Thymus (tissue), 11 donors: ENCODE results near the gene KCNH5. TPM values are rescaled to one million over a fixed set of nuclear protein-coding genes. Genes with fewer than 3 reads are reported as not detected.

Experiments used
- DNase-seq, 9 donors: peaks; one replicate each; pipeline ENCODE4 v3.0.0-alpha.2; 2013; ENCODE audit warnings: low spot score in 9 of 9, low read depth in 6 of 9, missing footprints in 1 of 9
- H3K27ac ChIP-seq, 2 donors: one replicate each; pipeline ENCODE4 v1.5.1; 2013; ENCODE audit warnings: control low read depth in 1 of 2, low read depth in 1 of 2, low read length in 1 of 2, mild to moderate bottlenecking in 1 of 2, moderate library complexity in 1 of 2
- H3K27me3 ChIP-seq, 2 donors: one replicate each; pipeline ENCODE4 v1.5.1; 2013; ENCODE audit warnings: low read length in 1 of 2; ENCODE audit not compliant: control insufficient read depth in 2 of 2, insufficient read depth in 1 of 2
- H3K36me3 ChIP-seq, 2 donors: one replicate each; pipeline ENCODE4 v1.5.1; 2013; ENCODE audit warnings: low read length in 1 of 2, mild to moderate bottlenecking in 1 of 2, moderate library complexity in 1 of 2; ENCODE audit not compliant: control insufficient read depth in 2 of 2, insufficient read depth in 2 of 2
- H3K4me1 ChIP-seq, 2 donors: one replicate each; pipeline ENCODE4 v1.5.1; 2013; ENCODE audit warnings: low read length in 2 of 2; ENCODE audit not compliant: control insufficient read depth in 2 of 2, insufficient read depth in 2 of 2
- H3K4me3 ChIP-seq, 2 donors: one replicate each; pipeline ENCODE4 v1.5.1; 2013; ENCODE audit warnings: low read length in 2 of 2, control low read depth in 1 of 2, mild to moderate bottlenecking in 1 of 2
- H3K9me3 ChIP-seq, 2 donors: one replicate each; pipeline ENCODE4 v1.5.1; 2013; ENCODE audit warnings: low read length in 1 of 2, mild to moderate bottlenecking in 1 of 2; ENCODE audit not compliant: control insufficient read depth in 2 of 2, insufficient read depth in 1 of 2
- WGBS: extraction: QIAGEN DNeasy Blood & Tissue Kit; methylation state at CpG from one replicate; pipeline ENCODE4 v1.1.7; 2013; 5-methylcytosine and 5-hydroxymethylcytosine counted together
- polyA plus RNA-seq: library from polyadenylated mRNA; stranded (reverse); fragments of 200-250 nt; gene quantifications from one replicate; pipeline ENCODE4 v1.2.3, GENCODE V29; 2013
- total RNA-seq: library from RNA; stranded (reverse); fragments of 120-200 nt; gene quantifications from one replicate; pipeline ENCODE4 v1.2.4, GENCODE V29; 2013
- donor health status: healthy.

Gene KCNH5
- total and polyA plus RNA-seq, 2 donors = 0.11 to 0.38 TPM

GRCh38 chr14:62670526-62670925 lies 374.7 kb downstream of the KCNH5 start:
- no peaks in the 10 kb centered on the region for H3K36me3 ChIP-seq
- no peaks in the 10 kb centered on the region for H3K9me3 ChIP-seq
- H3K27ac ChIP-seq = no peak overlapping the region
- no peaks in the 10 kb centered on the region for H3K4me1 ChIP-seq
- no peak overlapping the region for H3K4me3 ChIP-seq
- DNase-seq = no peak
- 79% methylated on average over 2 of the region's 2 CpGs for WGBS
- H3K27me3 ChIP-seq = no peaks in the 10 kb centered on the region

GRCh38 chr14:62667421-62667914 lies 377.8 kb downstream of the KCNH5 start:
- H3K27me3 ChIP-seq = no peaks in the 10 kb centered on the region
- 82% methylated on average over 4 of the region's 4 CpGs for WGBS
- no peaks in the 10 kb centered on the region for H3K36me3 ChIP-seq
- H3K9me3 ChIP-seq = no peaks in the 10 kb centered on the region
- H3K4me1 ChIP-seq = no peaks in the 10 kb centered on the region
- H3K27ac ChIP-seq = no peak overlapping the region
- DNase-seq = no peak
- H3K4me3 ChIP-seq = no peak overlapping the region

GRCh38 chr14:62665286-62665685 lies 380.0 kb downstream of the KCNH5 start:
- DNase-seq = no peak
- Histone ChIP-seq H3K4me1 (no peaks in the 10 kb centered on the region), H3K9me3 (no peaks in the 10 kb centered on the region), H3K27me3 (no peaks in the 10 kb centered on the region), H3K27ac (peak overlapping the region in 1 of 2 donors; percentile 12), H3K36me3 (no peaks in the 10 kb centered on the region), H3K4me3 (no peak overlapping the region)
- 1% methylated on average over 3 of the region's 3 CpGs for WGBS

GRCh38 chr14:62663456-62663821 lies 381.8 kb downstream of the KCNH5 start:
- 93% methylated on average over 4 of the region's 4 CpGs for WGBS
- no peak for DNase-seq

GRCh38 chr14:62662811-62663455 lies 382.3 kb downstream of the KCNH5 start:
- no peak for DNase-seq
- H3K36me3 ChIP-seq = no peaks in the 10 kb centered on the region
- no peaks in the 10 kb centered on the region for H3K9me3 ChIP-seq
- H3K27me3 ChIP-seq = no peaks in the 10 kb centered on the region
- no peak overlapping the region for H3K4me3 ChIP-seq
- 30% methylated on average over 11 of the region's 11 CpGs for WGBS
- no peak overlapping the region for H3K27ac ChIP-seq
- H3K4me1 ChIP-seq = no peaks in the 10 kb centered on the region

More at GRCh38 chr14:62663456-62663821, 381.8 kb downstream of the KCNH5 start:
- no peaks in the 10 kb centered on the region for H3K27me3 ChIP-seq
- no peaks in the 10 kb centered on the region for H3K36me3 ChIP-seq
- H3K27ac ChIP-seq = no peak overlapping the region
- no peak overlapping the region for H3K4me3 ChIP-seq
- no peaks in the 10 kb centered on the region for H3K9me3 ChIP-seq
- H3K4me1 ChIP-seq = no peaks in the 10 kb centered on the region

GRCh38 chr14:62661818-62662217 lies 383.4 kb downstream of the KCNH5 start:
- Histone ChIP-seq H3K27me3 (no peaks in the 10 kb centered on the region), H3K27ac (no peak overlapping the region), H3K9me3 (no peaks in the 10 kb centered on the region), H3K36me3 (no peaks in the 10 kb centered on the region), H3K4me3 (no peak overlapping the region), H3K4me1 (no peaks in the 10 kb centered on the region)
- DNase-seq = no peak
- 94% methylated on average over 1 of the region's 1 CpG for WGBS

GRCh38 chr14:62658631-62659030 lies 386.6 kb downstream of the KCNH5 start:
- H3K4me1 ChIP-seq = no peaks in the 10 kb centered on the region
- H3K36me3 ChIP-seq = no peaks in the 10 kb centered on the region
- no peak for DNase-seq
- no peak overlapping the region for H3K4me3 ChIP-seq
- no peaks in the 10 kb centered on the region for H3K27me3 ChIP-seq
- H3K27ac ChIP-seq = no peak overlapping the region
- no peaks in the 10 kb centered on the region for H3K9me3 ChIP-seq
- 94% methylated on average over 2 of the region's 2 CpGs for WGBS

- Histone ChIP-seq H3K36me3 (no peaks in the 10 kb centered on the region), H3K27ac (no peak overlapping the region), H3K4me3 (no peak overlapping the region), H3K9me3 (no peaks in the 10 kb centered on the region), H3K4me1 (no peaks in the 10 kb centered on the region), H3K27me3 (no peaks in the 10 kb centered on the region)
- DNase-seq = no peak
- 70% methylated on average over 2 of the region's 2 CpGs for WGBS
These were observed 387.9 kb downstream of the KCNH5 start for GRCh38 chr14:62657376-62657775.

GRCh38 chr14:62655166-62655565 lies 390.1 kb downstream of the KCNH5 start:
- H3K4me1 ChIP-seq = no peaks in the 10 kb centered on the region
- no peaks in the 10 kb centered on the region for H3K36me3 ChIP-seq
- WGBS = 93% methylated on average over 4 of the region's 4 CpGs
- no peak overlapping the region for H3K4me3 ChIP-seq
- DNase-seq = no peak
- no peaks in the 10 kb centered on the region for H3K27me3 ChIP-seq
- no peaks in the 10 kb centered on the region for H3K9me3 ChIP-seq
- no peak overlapping the region for H3K27ac ChIP-seq
